H9 (cell line): ENCODE data around the gene KIAA1210. TPM values are rescaled to one million over a fixed set of nuclear protein-coding genes. Genes with fewer than 3 reads are reported as not detected.

Experiments
- DNase-seq: peaks from one replicate; pipeline ENCODE4 v3.0.0-alpha.2; 2017
- H2AFZ ChIP-seq: one replicate; pipeline ENCODE4 v1.6.1; 2013; ENCODE audit warnings: mild to moderate bottlenecking, low read length, control low read depth, moderate library complexity
- H2AK5ac ChIP-seq: 2 replicates; pipeline ENCODE4 v1.6.1; 2013; ENCODE audit warnings: low read length, control low read depth, mixed read lengths; ENCODE audit not compliant: insufficient read length
- H2BK120ac ChIP-seq: one replicate; pipeline ENCODE4 v1.6.1; 2013; ENCODE audit warnings: low read depth, mild to moderate bottlenecking, low read length, control low read depth, inconsistent platforms; ENCODE audit not compliant: poor library complexity, severe bottlenecking
- H2BK12ac ChIP-seq: 2 replicates; pipeline ENCODE4 v1.6.1; 2013; ENCODE audit warnings: low read length, control low read depth, mixed read lengths, low read depth; ENCODE audit not compliant: insufficient read length
- H2BK15ac ChIP-seq: 2 replicates; pipeline ENCODE4 v1.6.1; 2013; ENCODE audit warnings: low read depth, low read length, control low read depth
- H2BK20ac ChIP-seq: one replicate; pipeline ENCODE4 v1.6.1; 2013; ENCODE audit warnings: low read depth, mild to moderate bottlenecking, low read length, control low read depth, inconsistent platforms; ENCODE audit not compliant: poor library complexity, severe bottlenecking
- H2BK5ac ChIP-seq: 2 replicates; pipeline ENCODE4 v1.6.1; 2013; ENCODE audit warnings: low read length, control low read depth, mixed read lengths; ENCODE audit not compliant: insufficient read length
- H3K14ac ChIP-seq: 2 replicates; pipeline ENCODE4 v1.6.1; 2013; ENCODE audit warnings: low read length, control low read depth; ENCODE audit not compliant: insufficient read depth
- H3K18ac ChIP-seq: 2 replicates; pipeline ENCODE4 v1.6.1; 2013; ENCODE audit warnings: low read depth, mild to moderate bottlenecking, mixed read lengths, low read length, control low read depth; ENCODE audit not compliant: insufficient read length
- H3K23ac ChIP-seq: 2 replicates; pipeline ENCODE4 v1.6.1; 2013; ENCODE audit warnings: low read length, control low read depth, mixed read lengths, low read depth; ENCODE audit not compliant: insufficient read length
- H3K23me2 ChIP-seq: 2 replicates; pipeline ENCODE4 v1.6.1; 2013; ENCODE audit warnings: low read depth, mild to moderate bottlenecking, mixed read lengths, low read length, control low read depth; ENCODE audit not compliant: insufficient read length, poor library complexity, severe bottlenecking
- H3K27ac ChIP-seq: 2 replicates; pipeline ENCODE4 v1.5.1; 2013; ENCODE audit warnings: low read length, control low read depth, mixed read lengths, low read depth; ENCODE audit not compliant: insufficient read length
- H3K27me3 ChIP-seq: 2 replicates; pipeline ENCODE4 v1.6.1; 2013; ENCODE audit warnings: low read length, control low read depth, inconsistent platforms; ENCODE audit not compliant: insufficient read depth
- H3K4ac ChIP-seq: 2 replicates; pipeline ENCODE4 v1.6.1; 2013; ENCODE audit warnings: low read depth, mild to moderate bottlenecking, control low read depth, inconsistent platforms, low read length, moderate library complexity
- H3K4me1 ChIP-seq: 2 replicates; pipeline ENCODE4 v1.6.1; 2013; ENCODE audit warnings: low read length, control low read depth, inconsistent platforms; ENCODE audit not compliant: insufficient read depth
- H3K4me2 ChIP-seq: 2 replicates; pipeline ENCODE4 v1.6.1; 2013; ENCODE audit warnings: low read length, control low read depth, mixed read lengths; ENCODE audit not compliant: insufficient read length, insufficient read depth
- H3K56ac ChIP-seq: 2 replicates; pipeline ENCODE4 v1.6.1; 2013; ENCODE audit warnings: low read depth, mild to moderate bottlenecking, mixed read lengths, low read length, control low read depth; ENCODE audit not compliant: insufficient read length
- H3K79me1 ChIP-seq: 2 replicates; pipeline ENCODE4 v1.6.1; 2013; ENCODE audit warnings: low read depth, mild to moderate bottlenecking, moderate library complexity, low read length, control low read depth, inconsistent platforms; ENCODE audit not compliant: insufficient read depth, poor library complexity, severe bottlenecking
- H3K79me2 ChIP-seq: 2 replicates; pipeline ENCODE4 v1.6.1; 2013; ENCODE audit warnings: low read length, control low read depth, inconsistent platforms; ENCODE audit not compliant: insufficient read depth
- H3K9ac ChIP-seq: 2 replicates; pipeline ENCODE4 v1.6.1; 2013; ENCODE audit warnings: low read length, control low read depth, mixed read lengths; ENCODE audit not compliant: insufficient read length; ENCODE audit errors: extremely low read depth
- H3K9me3 ChIP-seq: one replicate; pipeline ENCODE4 v1.6.1; 2013; ENCODE audit warnings: low read depth, low read length, inconsistent platforms; ENCODE audit not compliant: control insufficient read depth
- H3T11ph ChIP-seq: one replicate; pipeline ENCODE4 v1.6.1; 2013; ENCODE audit warnings: mild to moderate bottlenecking, low read length, control low read depth, inconsistent platforms
- H4K20me1 ChIP-seq: one replicate; pipeline ENCODE4 v1.6.1; 2013; ENCODE audit not compliant: control insufficient read depth, insufficient read length, insufficient read depth
- H4K5ac ChIP-seq: 2 replicates; pipeline ENCODE4 v1.6.1; 2013; ENCODE audit warnings: low read depth, mild to moderate bottlenecking, mixed read lengths, low read length, control low read depth; ENCODE audit not compliant: insufficient read length
- H4K8ac ChIP-seq: replicated peaks from 2 replicates; pipeline ENCODE4 v1.6.1; 2013; ENCODE audit warnings: low read length, control low read depth, mixed read lengths, low read depth; ENCODE audit not compliant: insufficient read length
- H4K91ac ChIP-seq: 2 replicates; pipeline ENCODE4 v1.6.1; 2013; ENCODE audit warnings: low read depth, mild to moderate bottlenecking, moderate library complexity, mixed read lengths, low read length, control low read depth; ENCODE audit not compliant: insufficient read length
- H3K27ac Mint-ChIP-seq, 3 experiments: 2 replicates in 2 of 3; 3 replicates in 1 of 3; pipeline ENCODE4 v1.8.0; 2020 to 2021; ENCODE audit warnings: mixed read lengths in 3 of 3, mild to moderate bottlenecking in 1 of 3, moderate library complexity in 1 of 3
- H3K27me3 Mint-ChIP-seq: 2 replicates; pipeline ENCODE4 v1.8.0; 2021; ENCODE audit warnings: low read depth, mild to moderate bottlenecking, moderate library complexity, mixed read lengths
- H3K36me3 Mint-ChIP-seq, 3 experiments: 2 replicates in 2 of 3; 3 replicates in 1 of 3; pipeline ENCODE4 v1.8.0; 2020 to 2021; ENCODE audit warnings: low read depth in 3 of 3, mixed read lengths in 3 of 3; ENCODE audit not compliant: insufficient read depth in 1 of 3
- H3K4me1 Mint-ChIP-seq, 2 experiments: 2 replicates each; pipeline ENCODE4 v1.8.0; 2020; ENCODE audit warnings: mixed read lengths in 2 of 2
- H3K4me3 Mint-ChIP-seq, 2 experiments: 2 replicates in 1 of 2; 3 replicates in 1 of 2; pipeline ENCODE4 v1.8.0; 2020 to 2021; ENCODE audit warnings: mild to moderate bottlenecking in 2 of 2, mixed read lengths in 2 of 2, moderate library complexity in 1 of 2
- H3K9me3 Mint-ChIP-seq, 2 experiments: 2 replicates in 1 of 2; 3 replicates in 1 of 2; pipeline ENCODE4 v1.8.0; 2020; ENCODE audit warnings: mild to moderate bottlenecking in 2 of 2, mixed read lengths in 2 of 2, moderate library complexity in 1 of 2
- CTCF ChIP-seq: fragments of 200-600 bp; sonication (generic); conservative IDR thresholded peaks from 3 replicates; pipeline ENCODE4 v1.8.0; 2021; ENCODE audit warnings: antibody characterized with exemption, mild to moderate bottlenecking
- WGBS: extraction: QIAGEN DNeasy Blood & Tissue Kit; methylation state at CpG from one replicate; pipeline ENCODE4 v1.1.7; 2013; ENCODE audit warnings: missing lambda C conversion rate, low lambda C conversion rate, mixed read lengths; ENCODE audit not compliant: insufficient read length; ENCODE audit errors: extremely low coverage; 5-methylcytosine and 5-hydroxymethylcytosine counted together
- total RNA-seq: library from RNA; stranded (reverse); gene quantifications from 2 replicates; pipeline ENCODE4 v1.2.1, GENCODE V29; 2021

The KIAA1210 gene
- total RNA-seq, 1 experiment from 2014 or later = not detected

GRCh38 chrX:119089619-119090018 is 38.0 kb downstream of the KIAA1210 start:
- Histone ChIP-seq H4K8ac (no peak overlapping the region), H3K23me2 (no peaks in the 10 kb centered on the region), H3K4me1 (no peaks in the 10 kb centered on the region), H3K23ac (no peak overlapping the region), H3T11ph (no peak overlapping the region), H3K4me2 (no peak overlapping the region), H3K9ac (no peak overlapping the region), H3K4ac (no peak overlapping the region), H3K79me2 (no peaks in the 10 kb centered on the region), H2BK12ac (no peak overlapping the region), H3K27ac (no peak overlapping the region), H4K20me1 (no peaks in the 10 kb centered on the region), H2AFZ (no peak overlapping the region), H3K56ac (no peak overlapping the region), H3K79me1 (no peaks in the 10 kb centered on the region), H2BK20ac (no peak overlapping the region), H2BK120ac (no peak overlapping the region), H4K5ac (no peak overlapping the region), H2BK15ac (no peak overlapping the region), H3K18ac (no peak overlapping the region), H4K91ac (no peak overlapping the region), H2BK5ac (no peak overlapping the region), H3K9me3 (peaks cover 69% of the 10 kb centered on the region), H2AK5ac (no peak overlapping the region), H3K14ac (no peak overlapping the region), H3K27me3 (no peaks in the 10 kb centered on the region)
- Mint-ChIP-seq H3K4me1 (peaks cover 10 to 21% of the 10 kb centered on the region in 2 experiments), H3K36me3 (no peaks in the 10 kb centered on the region; a peak in 2 of 7 replicates), H3K4me3 (no peak overlapping the region), H3K27ac (no peak overlapping the region), H3K27me3 (peaks cover 19% of the 10 kb centered on the region), H3K9me3 (peaks cover 50 to 56% of the 10 kb centered on the region in 2 experiments)
- WGBS = no CpG with 5 or more reads among the region's 1 CpG
- no peak for TF ChIP-seq CTCF
- DNase-seq = no peak
